ENCODE measurements around the gene SYT9.

DNA sequence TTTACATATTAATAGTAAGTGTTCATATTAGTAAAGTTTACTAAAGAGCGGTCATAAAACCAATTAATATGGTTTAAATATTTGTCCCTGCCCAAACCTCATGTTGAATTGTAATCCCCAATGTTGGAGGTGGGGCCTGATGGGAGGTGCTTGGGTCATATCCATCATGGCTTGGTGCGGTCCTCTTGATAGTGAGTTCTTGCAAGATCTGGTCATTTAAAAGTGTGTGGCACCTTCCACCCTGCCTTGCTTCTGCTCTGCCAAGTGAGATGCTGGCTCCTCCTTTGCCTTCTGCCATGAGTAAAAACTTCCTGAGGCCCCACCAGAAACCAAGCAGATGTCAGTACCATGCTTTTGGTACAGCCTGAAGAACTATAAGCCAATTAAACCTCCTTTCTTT, 178.8 kb downstream of the SYT9 start:
- no peak for TF ChIP-seq TAF1 (IDR thresholded peaks at IDR 0.05; ENCODE audit: low read depth)
- TF ChIP-seq RAD21 (IDR thresholded peaks at IDR 0.05; ENCODE audit: low read depth) = no peak
- TF ChIP-seq CEBPB (IDR thresholded peaks at IDR 0.05) = no peak
- TF ChIP-seq MAX (IDR thresholded peaks at IDR 0.05) = no peak
- no peak for TF ChIP-seq EGR1 (IDR thresholded peaks at IDR 0.05)
- no peak for TF ChIP-seq EP300 (IDR thresholded peaks at IDR 0.05; ENCODE audit: borderline replicate concordance)
- no peak for TF ChIP-seq CREB1 (IDR thresholded peaks at IDR 0.05; ENCODE audit: low read depth)
- TF ChIP-seq YY1 (IDR thresholded peaks at IDR 0.05; ENCODE audit: low read depth) = no peak
